BE2C (cell line): ENCODE data around the gene VTI1B.

Experiments used
- DNase-seq: peaks from one replicate; pipeline ENCODE4 v3.0.0-alpha.2; 2020
- H3K27me3 ChIP-seq: fragments of 250-450 bp; sonication (Bioruptor Pico); 2 replicates; pipeline ENCODE4 v1.5.1; 2020; ENCODE audit warnings: mild to moderate bottlenecking
- H3K36me3 ChIP-seq: fragments of 250-450 bp; sonication (Bioruptor Pico); 2 replicates; pipeline ENCODE4 v1.5.1; 2020; ENCODE audit warnings: mild to moderate bottlenecking
- H3K4me1 ChIP-seq: fragments of 250-450 bp; sonication (Bioruptor Pico); 2 replicates; pipeline ENCODE4 v1.5.1; 2020
- H3K4me3 ChIP-seq: 2 replicates; pipeline ENCODE4 v1.5.1; 2011; ENCODE audit warnings: low read depth, low read length
- H3K9me3 ChIP-seq: fragments of 250-450 bp; sonication (Bioruptor Pico); 2 replicates; pipeline ENCODE4 v1.5.1; 2020
- CTCF ChIP-seq: IDR thresholded peaks from 2 replicates; pipeline ENCODE4 v1.5.1; 2012; ENCODE audit warnings: mild to moderate bottlenecking, low read depth, low read length

VTI1B gene

GRCh38 chr14:67619446-67620216 lies 54.8 kb downstream of the VTI1B start, which contains the start of gene ARG2:
TSS of gene ARG2 (plus strand) at chr14:67619920. CDS start at chr14:67619978, 58 bp downstream.
- TF ChIP-seq CTCF, result no peak
- H3K4me3 ChIP-seq, result peak within 1 kb of the TSS; percentile 70
- peak; percentile 96 for DNase-seq
- H3K27me3 ChIP-seq, result peaks cover 6% of the 10 kb centered on the region; the same call in 1 of the 2 replicates
- no peaks in the 10 kb centered on the region for H3K4me1 ChIP-seq
- H3K36me3 ChIP-seq, result no peaks in the 10 kb centered on the region
- no peaks in the 10 kb centered on the region for H3K9me3 ChIP-seq

GRCh38 chr14:67618617-67619063 lies 55.8 kb downstream of the VTI1B start:
- H3K9me3 ChIP-seq, result no peaks in the 10 kb centered on the region; the same call in 1 of the 2 replicates
- no peak for DNase-seq
- H3K36me3 ChIP-seq, result no peaks in the 10 kb centered on the region
- peak; percentile 75 for TF ChIP-seq CTCF
- H3K4me1 ChIP-seq, result no peaks in the 10 kb centered on the region
- H3K27me3 ChIP-seq, result peaks cover 6% of the 10 kb centered on the region; the same call in 1 of the 2 replicates
- no peak overlapping the region for H3K4me3 ChIP-seq

GRCh38 chr14:67610491-67610890 lies 63.9 kb downstream of the VTI1B start:
- no peaks in the 10 kb centered on the region for H3K36me3 ChIP-seq
- no peaks in the 10 kb centered on the region; the same call in 1 of the 2 replicates for H3K9me3 ChIP-seq
- no peaks in the 10 kb centered on the region for H3K4me1 ChIP-seq
- DNase-seq, result no peak
- H3K4me3 ChIP-seq, result no peak overlapping the region
- no peak for TF ChIP-seq CTCF
- no peaks in the 10 kb centered on the region; the same call in 1 of the 2 replicates for H3K27me3 ChIP-seq

- H3K27me3 ChIP-seq, result no peaks in the 10 kb centered on the region; the same call in 1 of the 2 replicates
- H3K4me1 ChIP-seq, result no peaks in the 10 kb centered on the region
- H3K36me3 ChIP-seq, result no peaks in the 10 kb centered on the region
- no peaks in the 10 kb centered on the region; the same call in 1 of the 2 replicates for H3K9me3 ChIP-seq
- TF ChIP-seq CTCF, result no peak
- no peak overlapping the region for H3K4me3 ChIP-seq
- DNase-seq, result no peak
These were observed 64.7 kb downstream of the VTI1B start for GRCh38 chr14:67609642-67610310.

- TF ChIP-seq CTCF, result no peak
- H3K4me1 ChIP-seq, result no peaks in the 10 kb centered on the region
- H3K27me3 ChIP-seq, result no peaks in the 10 kb centered on the region; the same call in 1 of the 2 replicates
These were observed 66.8 kb downstream of the VTI1B start for GRCh38 chr14:67607646-67608045.

More at GRCh38 chr14:67607646-67608045, 66.8 kb downstream of the VTI1B start:
- no peaks in the 10 kb centered on the region for H3K36me3 ChIP-seq
- no peak for DNase-seq
- H3K9me3 ChIP-seq, result no peaks in the 10 kb centered on the region
- H3K4me3 ChIP-seq, result no peak overlapping the region
